Muscle layer of duodenum (tissue), 2 donors: Measurements from ENCODE around the gene SCNM1.
A peak's percentile ranks its signal among the peaks of the same experiment; 100 is the strongest.

Experiments used
- H3K27ac ChIP-seq: one replicate; pipeline ENCODE4 v1.7.0; 2013; ENCODE audit warnings: mild to moderate bottlenecking, low read length
- H3K27me3 ChIP-seq: one replicate; pipeline ENCODE4 v1.7.0; 2013; ENCODE audit warnings: low read depth, mild to moderate bottlenecking, control low read depth, low read length
- H3K36me3 ChIP-seq, 2 donors: one replicate each; pipeline ENCODE4 v1.7.0; 2013; ENCODE audit warnings: low read length in 2 of 2, control low read depth in 1 of 2, mild to moderate bottlenecking in 1 of 2; ENCODE audit not compliant: insufficient read depth in 2 of 2, control insufficient read depth in 1 of 2
- H3K4me1 ChIP-seq, 2 donors: one replicate each; pipeline ENCODE4 v1.7.0; 2013; ENCODE audit warnings: low read length in 2 of 2, mild to moderate bottlenecking in 2 of 2, control low read depth in 1 of 2, moderate library complexity in 1 of 2; ENCODE audit not compliant: insufficient read depth in 2 of 2, control insufficient read depth in 1 of 2
- H3K4me3 ChIP-seq, 2 donors: one replicate each; pipeline ENCODE4 v1.7.0; 2013; ENCODE audit warnings: low read length in 2 of 2, low read depth in 1 of 2, mild to moderate bottlenecking in 1 of 2
- H3K9me3 ChIP-seq, 2 donors: one replicate each; pipeline ENCODE4 v1.7.0; 2013; ENCODE audit warnings: low read length in 2 of 2, control low read depth in 1 of 2, mild to moderate bottlenecking in 1 of 2; ENCODE audit not compliant: control insufficient read depth in 1 of 2
- donor health status: healthy.

Gene SCNM1

GRCh38 chr1:151147665-151148064 is 18.3 kb upstream of the SCNM1 start:
- H3K9me3 ChIP-seq: no peaks in the 10 kb centered on the region
- peaks cover 0 to 40% of the 10 kb centered on the region in 2 donors for H3K4me1 ChIP-seq
- no peaks in the 10 kb centered on the region for H3K27me3 ChIP-seq
- peak overlapping the region; percentile 82 for H3K27ac ChIP-seq
- no peaks in the 10 kb centered on the region for H3K36me3 ChIP-seq
- peak overlapping the region; percentile 74 to 92 for H3K4me3 ChIP-seq

- Histone ChIP-seq H3K4me1 (peaks cover 0 to 8% of the 10 kb centered on the region in 2 donors), H3K27ac (peak within 1 kb of the TSS; percentile 46), H3K36me3 (peaks cover 9 to 43% of the 10 kb centered on the region in 2 donors), H3K27me3 (no peaks in the 10 kb centered on the region), H3K4me3 (peak within 1 kb of the TSS; percentile 46 to 54), H3K9me3 (no peaks in the 10 kb centered on the region)
Measured at GRCh38 chr1:151156515-151156819, 9.5 kb upstream of the SCNM1 start, which contains the start of gene TNFAIP8L2. TSS of gene TNFAIP8L2 (plus strand) at chr1:151156649. CDS start at chr1:151158698, 2,049 bp downstream.

- Histone ChIP-seq H3K27me3 (no peaks in the 10 kb centered on the region), H3K27ac (peak overlapping the region; percentile 46), H3K9me3 (no peaks in the 10 kb centered on the region), H3K4me3 (peak overlapping the region; percentile 46 to 54), H3K36me3 (peaks cover 12 to 48% of the 10 kb centered on the region in 2 donors), H3K4me1 (peaks cover 0 to 8% of the 10 kb centered on the region in 2 donors)
Measured at GRCh38 chr1:151157067-151157531, 8.8 kb upstream of the SCNM1 start.

- peaks cover 12 to 48% of the 10 kb centered on the region in 2 donors for H3K36me3 ChIP-seq
- H3K4me3 ChIP-seq: no peak overlapping the region
- no peaks in the 10 kb centered on the region for H3K9me3 ChIP-seq
- H3K4me1 ChIP-seq: peaks cover 0 to 8% of the 10 kb centered on the region in 2 donors
- H3K27ac ChIP-seq: no peak overlapping the region
- no peaks in the 10 kb centered on the region for H3K27me3 ChIP-seq
Measured at GRCh38 chr1:151158326-151158725, 7.6 kb upstream of the SCNM1 start.

- no peak overlapping the region for H3K27ac ChIP-seq
- H3K4me1 ChIP-seq: peaks cover 0 to 10% of the 10 kb centered on the region in 2 donors
- H3K27me3 ChIP-seq: no peaks in the 10 kb centered on the region
- no peak overlapping the region for H3K4me3 ChIP-seq
- peaks cover 12 to 48% of the 10 kb centered on the region in 2 donors for H3K36me3 ChIP-seq
- no peaks in the 10 kb centered on the region for H3K9me3 ChIP-seq
Measured at GRCh38 chr1:151158751-151159251, 7.1 kb upstream of the SCNM1 start.

GRCh38 chr1:151159373-151159772 is 6.6 kb upstream of the SCNM1 start:
- Histone ChIP-seq H3K36me3 (peaks cover 12 to 48% of the 10 kb centered on the region in 2 donors), H3K4me1 (peaks cover 0 to 15% of the 10 kb centered on the region in 2 donors), H3K27me3 (no peaks in the 10 kb centered on the region), H3K27ac (no peak overlapping the region), H3K4me3 (no peak overlapping the region), H3K9me3 (no peaks in the 10 kb centered on the region)

- Histone ChIP-seq H3K36me3 (peaks cover 14 to 45% of the 10 kb centered on the region in 2 donors), H3K27me3 (no peaks in the 10 kb centered on the region), H3K27ac (peak overlapping the region; percentile 89), H3K9me3 (no peaks in the 10 kb centered on the region), H3K4me3 (peak overlapping the region; percentile 94 to 99), H3K4me1 (peaks cover 10 to 32% of the 10 kb centered on the region in 2 donors)
Measured at GRCh38 chr1:151164732-151165280, 1.1 kb upstream of the SCNM1 start.

GRCh38 chr1:151165281-151165737 is 635 bp upstream of the SCNM1 start:
- Histone ChIP-seq H3K4me1 (peaks cover 10 to 29% of the 10 kb centered on the region in 2 donors), H3K9me3 (no peaks in the 10 kb centered on the region), H3K36me3 (peaks cover 19 to 46% of the 10 kb centered on the region in 2 donors)

GRCh38 chr1:151166505-151166956 is 587 bp downstream of the SCNM1 start:
- H3K4me1 ChIP-seq: peaks cover 10 to 24% of the 10 kb centered on the region in 2 donors
- H3K27me3 ChIP-seq: no peaks in the 10 kb centered on the region
- H3K27ac ChIP-seq: peak overlapping the region; percentile 89
- peaks cover 11 to 43% of the 10 kb centered on the region in 2 donors for H3K36me3 ChIP-seq
- peak overlapping the region; percentile 94 to 99 for H3K4me3 ChIP-seq
- no peaks in the 10 kb centered on the region for H3K9me3 ChIP-seq

More at GRCh38 chr1:151165281-151165737, 635 bp upstream of the SCNM1 start:
- peak overlapping the region; percentile 89 for H3K27ac ChIP-seq
- no peaks in the 10 kb centered on the region for H3K27me3 ChIP-seq
- peak overlapping the region; percentile 94 to 99 for H3K4me3 ChIP-seq

GRCh38 chr1:151167116-151167515 is 1.2 kb downstream of the SCNM1 start:
- peak overlapping the region; percentile 94 to 99 for H3K4me3 ChIP-seq

GRCh38 chr1:151171190-151171589 is 5.2 kb downstream of the SCNM1 start:
- Histone ChIP-seq H3K36me3 (peaks cover 26 to 56% of the 10 kb centered on the region in 2 donors), H3K9me3 (no peaks in the 10 kb centered on the region), H3K27me3 (no peaks in the 10 kb centered on the region), H3K27ac (no peak overlapping the region), H3K4me3 (no peak overlapping the region), H3K4me1 (peaks cover 10 to 16% of the 10 kb centered on the region in 2 donors)

More at GRCh38 chr1:151167116-151167515, 1.2 kb downstream of the SCNM1 start:
- peaks cover 10 to 24% of the 10 kb centered on the region in 2 donors for H3K4me1 ChIP-seq
- H3K27me3 ChIP-seq: no peaks in the 10 kb centered on the region
- H3K9me3 ChIP-seq: no peaks in the 10 kb centered on the region
- peaks cover 8 to 38% of the 10 kb centered on the region in 2 donors for H3K36me3 ChIP-seq
- H3K27ac ChIP-seq: peak overlapping the region; percentile 89
